ENCODE data around the gene SRPK2.

- TF ChIP-seq EP300 (IDR thresholded peaks at IDR 0.05) (no peak), POLR2A (IDR thresholded peaks at IDR 0.05) (no peak), CTCF (IDR thresholded peaks at IDR 0.05) (no peak), POLR2AphosphoS5 (IDR thresholded peaks at IDR 0.05) (no peak)
These were observed 172.9 kb downstream of the SRPK2 start for GRCh38 chr7:105215821-105216220.
